HCT116 (cell line): ENCODE data around the gene IRX2.

Source experiments
- ATF3 ChIP-seq: IDR thresholded peaks from 2 replicates; pipeline ENCODE4 v1.6.1; 2012
- CTCF ChIP-seq, 3 experiments: fragments of 200-600 bp in 1 of 3; sonication (generic) in 1 of 3; IDR thresholded peaks in 2 of 3; conservative IDR thresholded peaks in 1 of 3; 2 replicates each; pipeline ENCODE4 v1.5.1; 2012 to 2017; ENCODE audit warnings: low read depth in 2 of 3, low read length in 2 of 3, antibody characterized with exemption in 1 of 3, borderline replicate concordance in 1 of 3, control low read depth in 1 of 3, mild to moderate bottlenecking in 1 of 3, mixed read lengths in 1 of 3, mixed run types in 1 of 3, moderate library complexity in 1 of 3; ENCODE audit not compliant: insufficient read depth in 1 of 3
- EZH2 ChIP-seq: fragments of 200-600 bp; sonication (generic); IDR thresholded peaks from 2 replicates; pipeline ENCODE4 v1.6.1; 2017; ENCODE audit warnings: antibody characterized with exemption, mixed run types
- JUND ChIP-seq: IDR thresholded peaks from 2 replicates; pipeline ENCODE4 v1.6.1; 2012
- POLR2A ChIP-seq: IDR thresholded peaks from 2 replicates; pipeline ENCODE4 v1.7.0; 2011; ENCODE audit warnings: borderline replicate concordance; ENCODE audit not compliant: insufficient read depth, insufficient read length; ENCODE audit errors: extremely low read depth
- POLR2AphosphoS5 ChIP-seq: IDR thresholded peaks from 2 replicates; pipeline ENCODE4 v1.6.1; 2011; ENCODE audit warnings: mild to moderate bottlenecking, low read depth, low read length, moderate library complexity
- YY1 ChIP-seq: IDR thresholded peaks from 2 replicates; pipeline ENCODE4 v1.6.1; 2011; ENCODE audit warnings: low read length, low read depth, moderate library complexity, mild to moderate bottlenecking; ENCODE audit not compliant: insufficient replicate concordance; ENCODE audit errors: extremely low read depth
- TF ChIP-seq, protein P1 (sequence below): IDR thresholded peaks from 2 replicates; pipeline ENCODE4 v1.6.1; 2012; ENCODE audit warnings: low read depth

DNA sequence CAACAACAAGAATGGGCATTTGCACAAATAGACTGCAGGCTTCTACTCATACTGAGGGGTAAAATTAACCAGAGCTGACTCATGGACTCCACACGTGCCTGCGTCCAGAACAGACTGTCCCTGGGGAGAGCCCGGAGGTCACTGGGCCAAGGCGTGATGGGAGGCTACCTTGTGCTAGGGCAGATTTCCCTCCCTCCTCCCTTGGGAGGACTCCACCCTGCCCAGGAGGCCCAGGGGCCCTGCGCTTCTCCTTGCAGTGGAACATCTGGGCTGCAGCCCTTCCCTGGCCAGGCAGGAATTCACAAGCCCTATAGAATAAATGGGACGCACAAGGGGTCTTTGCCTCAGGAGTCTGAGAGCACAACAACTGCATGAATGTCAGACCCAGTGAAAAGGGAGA, 35.6 kb downstream of the IRX2 start:
- no peak for TF ChIP-seq CTCF (IDR thresholded peaks at IDR 0.05 in 2 of 3, conservative IDR thresholded peaks at IDR 0.05 in 1 of 3; ENCODE audit: borderline replicate concordance in 1 of 3, insufficient read depth in 1 of 3, low read depth in 2 of 3, low read length in 2 of 3)
- TF ChIP-seq EZH2 = no peak
- no peak for TF ChIP-seq POLR2AphosphoS5
- no peak for TF ChIP-seq POLR2A
- TF ChIP-seq, protein P1, sequence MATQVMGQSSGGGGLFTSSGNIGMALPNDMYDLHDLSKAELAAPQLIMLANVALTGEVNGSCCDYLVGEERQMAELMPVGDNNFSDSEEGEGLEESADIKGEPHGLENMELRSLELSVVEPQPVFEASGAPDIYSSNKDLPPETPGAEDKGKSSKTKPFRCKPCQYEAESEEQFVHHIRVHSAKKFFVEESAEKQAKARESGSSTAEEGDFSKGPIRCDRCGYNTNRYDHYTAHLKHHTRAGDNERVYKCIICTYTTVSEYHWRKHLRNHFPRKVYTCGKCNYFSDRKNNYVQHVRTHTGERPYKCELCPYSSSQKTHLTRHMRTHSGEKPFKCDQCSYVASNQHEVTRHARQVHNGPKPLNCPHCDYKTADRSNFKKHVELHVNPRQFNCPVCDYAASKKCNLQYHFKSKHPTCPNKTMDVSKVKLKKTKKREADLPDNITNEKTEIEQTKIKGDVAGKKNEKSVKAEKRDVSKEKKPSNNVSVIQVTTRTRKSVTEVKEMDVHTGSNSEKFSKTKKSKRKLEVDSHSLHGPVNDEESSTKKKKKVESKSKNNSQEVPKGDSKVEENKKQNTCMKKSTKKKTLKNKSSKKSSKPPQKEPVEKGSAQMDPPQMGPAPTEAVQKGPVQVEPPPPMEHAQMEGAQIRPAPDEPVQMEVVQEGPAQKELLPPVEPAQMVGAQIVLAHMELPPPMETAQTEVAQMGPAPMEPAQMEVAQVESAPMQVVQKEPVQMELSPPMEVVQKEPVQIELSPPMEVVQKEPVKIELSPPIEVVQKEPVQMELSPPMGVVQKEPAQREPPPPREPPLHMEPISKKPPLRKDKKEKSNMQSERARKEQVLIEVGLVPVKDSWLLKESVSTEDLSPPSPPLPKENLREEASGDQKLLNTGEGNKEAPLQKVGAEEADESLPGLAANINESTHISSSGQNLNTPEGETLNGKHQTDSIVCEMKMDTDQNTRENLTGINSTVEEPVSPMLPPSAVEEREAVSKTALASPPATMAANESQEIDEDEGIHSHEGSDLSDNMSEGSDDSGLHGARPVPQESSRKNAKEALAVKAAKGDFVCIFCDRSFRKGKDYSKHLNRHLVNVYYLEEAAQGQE = no peak
- TF ChIP-seq JUND = no peak
- TF ChIP-seq YY1 = no peak
- no peak for TF ChIP-seq ATF3
